ENCODE measurements around the gene SERPINB7. TPM values are rescaled to one million over a fixed set of nuclear protein-coding genes. Genes with fewer than 3 reads are reported as not detected.

SERPINB7 gene
- total and polyA plus RNA-seq, 2 donors from 2014 or later = 0.45 to 0.47 TPM

GRCh38 chr18:63731215-63731614, 44.0 kb upstream of the SERPINB7 start:
- H3K27ac ChIP-seq (ENCODE audit: low read depth in 2 of 2, low read length in 2 of 2) = no peak overlapping the region
- H3K9ac ChIP-seq (ENCODE audit: low read length in 3 of 3) = no peak overlapping the region
- H3K27me3 ChIP-seq (ENCODE audit: control insufficient read depth, insufficient read depth, low read length) = no peaks in the 10 kb centered on the region
- no peaks in the 10 kb centered on the region for H3K36me3 ChIP-seq (ENCODE audit: control insufficient read depth in 2 of 3, insufficient read depth in 3 of 3, low read length in 3 of 3)
- TF ChIP-seq, protein P1, sequence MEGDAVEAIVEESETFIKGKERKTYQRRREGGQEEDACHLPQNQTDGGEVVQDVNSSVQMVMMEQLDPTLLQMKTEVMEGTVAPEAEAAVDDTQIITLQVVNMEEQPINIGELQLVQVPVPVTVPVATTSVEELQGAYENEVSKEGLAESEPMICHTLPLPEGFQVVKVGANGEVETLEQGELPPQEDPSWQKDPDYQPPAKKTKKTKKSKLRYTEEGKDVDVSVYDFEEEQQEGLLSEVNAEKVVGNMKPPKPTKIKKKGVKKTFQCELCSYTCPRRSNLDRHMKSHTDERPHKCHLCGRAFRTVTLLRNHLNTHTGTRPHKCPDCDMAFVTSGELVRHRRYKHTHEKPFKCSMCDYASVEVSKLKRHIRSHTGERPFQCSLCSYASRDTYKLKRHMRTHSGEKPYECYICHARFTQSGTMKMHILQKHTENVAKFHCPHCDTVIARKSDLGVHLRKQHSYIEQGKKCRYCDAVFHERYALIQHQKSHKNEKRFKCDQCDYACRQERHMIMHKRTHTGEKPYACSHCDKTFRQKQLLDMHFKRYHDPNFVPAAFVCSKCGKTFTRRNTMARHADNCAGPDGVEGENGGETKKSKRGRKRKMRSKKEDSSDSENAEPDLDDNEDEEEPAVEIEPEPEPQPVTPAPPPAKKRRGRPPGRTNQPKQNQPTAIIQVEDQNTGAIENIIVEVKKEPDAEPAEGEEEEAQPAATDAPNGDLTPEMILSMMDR (IDR thresholded peaks at IDR 0.05; ENCODE audit: borderline replicate concordance, extremely low read depth, insufficient read depth) = no peak
- intact Hi-C loops (cut with DNase I) = no loop called here
- H3K9me3 ChIP-seq (ENCODE audit: control insufficient read depth in 2 of 3, insufficient read depth in 1 of 3, low read length in 3 of 3) = no peaks in the 10 kb centered on the region
- FAIRE-seq (no peak), DNase-seq (no peak)
- H3K4me1 ChIP-seq (ENCODE audit: control insufficient read depth in 2 of 3, insufficient read depth in 2 of 3, low read depth in 1 of 3, low read length in 3 of 3) = no peaks in the 10 kb centered on the region
- no peak overlapping the region for H3K4me3 ChIP-seq (ENCODE audit: low read length in 3 of 3)

- H3K27ac ChIP-seq (ENCODE audit: low read depth in 2 of 2, low read length in 2 of 2) = no peak overlapping the region
- no peak for FAIRE-seq
- intact Hi-C loops (cut with DNase I) = no loop called here
Measured at GRCh38 chr18:63736876-63737275, 38.3 kb upstream of the SERPINB7 start.

GRCh38 chr18:63741769-63742168, 33.4 kb upstream of the SERPINB7 start:
- Histone ChIP-seq H3K9me3 (ENCODE audit: control insufficient read depth in 2 of 3, insufficient read depth in 1 of 3, low read length in 3 of 3) (no peaks in the 10 kb centered on the region), H3K36me3 (ENCODE audit: control insufficient read depth in 2 of 3, insufficient read depth in 3 of 3, low read length in 3 of 3) (no peaks in the 10 kb centered on the region), H3K9ac (ENCODE audit: low read length in 3 of 3) (no peak overlapping the region), H3K27ac (ENCODE audit: low read depth in 2 of 2, low read length in 2 of 2) (no peak overlapping the region), H3K4me1 (ENCODE audit: control insufficient read depth in 2 of 3, insufficient read depth in 2 of 3, low read depth in 1 of 3, low read length in 3 of 3) (no peaks in the 10 kb centered on the region), H3K27me3 (ENCODE audit: control insufficient read depth, insufficient read depth, low read length) (no peaks in the 10 kb centered on the region), H3K4me3 (ENCODE audit: low read length in 3 of 3) (no peak overlapping the region)
- FAIRE-seq = no peak
- TF ChIP-seq, protein P1 (IDR thresholded peaks at IDR 0.05; ENCODE audit: borderline replicate concordance, extremely low read depth, insufficient read depth) = peak; percentile 22
- DNase-seq = peak in 1 of 5 donors; percentile 46
- intact Hi-C loops (cut with DNase I) = no loop called here

More at GRCh38 chr18:63736876-63737275, 38.3 kb upstream of the SERPINB7 start:
- H3K27me3 ChIP-seq (ENCODE audit: control insufficient read depth, insufficient read depth, low read length) = no peaks in the 10 kb centered on the region
- H3K4me1 ChIP-seq (ENCODE audit: control insufficient read depth in 2 of 3, insufficient read depth in 2 of 3, low read depth in 1 of 3, low read length in 3 of 3) = no peaks in the 10 kb centered on the region
- TF ChIP-seq, protein P1 (IDR thresholded peaks at IDR 0.05; ENCODE audit: borderline replicate concordance, extremely low read depth, insufficient read depth) = no peak
- no peak overlapping the region for H3K4me3 ChIP-seq (ENCODE audit: low read length in 3 of 3)
- H3K9me3 ChIP-seq (ENCODE audit: control insufficient read depth in 2 of 3, insufficient read depth in 1 of 3, low read length in 3 of 3) = no peaks in the 10 kb centered on the region
- no peak overlapping the region for H3K9ac ChIP-seq (ENCODE audit: low read length in 3 of 3)
- H3K36me3 ChIP-seq (ENCODE audit: control insufficient read depth in 2 of 3, insufficient read depth in 3 of 3, low read length in 3 of 3) = no peaks in the 10 kb centered on the region
- DNase-seq = no peak

DNA sequence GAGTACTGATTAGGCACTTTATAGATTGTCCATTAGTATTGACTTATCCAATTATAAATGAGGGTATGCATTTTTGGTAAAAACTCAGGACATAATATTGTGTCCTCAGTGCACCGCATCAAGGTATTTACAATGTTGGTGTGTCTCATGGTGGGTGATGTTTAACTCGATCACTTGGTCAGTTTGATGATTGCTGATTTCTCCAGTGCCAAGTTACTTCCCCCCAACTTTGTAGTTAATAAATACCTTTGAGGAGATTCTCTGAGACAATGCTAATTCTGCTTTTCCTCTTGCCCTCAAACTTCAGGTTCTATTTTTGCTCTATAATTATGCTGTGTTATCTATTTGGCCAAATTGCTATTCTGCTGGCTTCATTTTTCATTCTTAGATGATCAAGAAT, 28.2 kb upstream of the SERPINB7 start:
- DNase-seq (peak in 1 of 5 donors; percentile 13), FAIRE-seq (peak; percentile 77)
- no peaks in the 10 kb centered on the region for H3K36me3 ChIP-seq (ENCODE audit: control insufficient read depth in 2 of 3, insufficient read depth in 3 of 3, low read length in 3 of 3)
- no peaks in the 10 kb centered on the region for H3K9me3 ChIP-seq (ENCODE audit: control insufficient read depth in 2 of 3, insufficient read depth in 1 of 3, low read length in 3 of 3)
- no peak overlapping the region for H3K9ac ChIP-seq (ENCODE audit: low read length in 3 of 3)
- H3K4me1 ChIP-seq (ENCODE audit: control insufficient read depth in 2 of 3, insufficient read depth in 2 of 3, low read depth in 1 of 3, low read length in 3 of 3) = peaks cover 0 to 5% (median 0%) of the 10 kb centered on the region in 3 donors
- H3K4me3 ChIP-seq (ENCODE audit: low read length in 3 of 3) = no peak overlapping the region
- TF ChIP-seq, protein P1 (IDR thresholded peaks at IDR 0.05; ENCODE audit: borderline replicate concordance, extremely low read depth, insufficient read depth) = no peak
- no peak overlapping the region for H3K27ac ChIP-seq (ENCODE audit: low read depth in 2 of 2, low read length in 2 of 2)
- intact Hi-C loops (cut with DNase I) = no loop called here
- H3K27me3 ChIP-seq (ENCODE audit: control insufficient read depth, insufficient read depth, low read length) = no peaks in the 10 kb centered on the region

Data from kidney (tissue), 14 donors.